Stimulated activated CD8-positive, alpha-beta memory T cell treated with anti-CD3 and anti-CD28 coated beads, Interleukin-7, amount 100 ng/mL, for 4 hours (primary cell): ENCODE results near the gene ZNF385D.
"Not testable (repeated sequence)": the region's sequence is repeated elsewhere in the genome, so short reads cannot be mapped to it uniquely, and the experiment has no call there.

Experiments used
- DNase-seq, 2 donors: peaks; one replicate each; pipeline ENCODE4 v3.0.0-alpha.2; 2020; ENCODE audit warnings: low read depth in 2 of 2

The ZNF385D gene

DNA sequence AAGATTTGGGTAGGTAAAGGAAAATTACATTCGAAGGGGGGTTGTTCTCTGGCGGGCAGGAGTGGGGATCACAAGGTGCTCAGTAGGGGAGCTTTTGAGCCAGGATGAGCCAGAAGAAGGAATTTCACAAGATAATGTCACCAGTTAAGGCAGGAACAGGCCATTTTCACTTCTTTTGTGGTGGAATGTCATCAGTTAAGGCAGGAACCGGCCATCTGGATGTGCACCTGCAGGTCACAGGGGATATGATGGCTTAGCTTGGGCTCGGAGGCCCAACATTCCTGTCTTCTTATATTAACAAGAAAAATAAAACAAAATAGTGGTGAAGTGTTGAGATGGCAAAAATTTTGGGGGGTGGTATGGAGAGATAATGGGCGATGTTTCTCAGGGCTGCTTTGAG lies 373.0 kb downstream of the ZNF385D start:
- not testable (repeated sequence) for DNase-seq

DNA sequence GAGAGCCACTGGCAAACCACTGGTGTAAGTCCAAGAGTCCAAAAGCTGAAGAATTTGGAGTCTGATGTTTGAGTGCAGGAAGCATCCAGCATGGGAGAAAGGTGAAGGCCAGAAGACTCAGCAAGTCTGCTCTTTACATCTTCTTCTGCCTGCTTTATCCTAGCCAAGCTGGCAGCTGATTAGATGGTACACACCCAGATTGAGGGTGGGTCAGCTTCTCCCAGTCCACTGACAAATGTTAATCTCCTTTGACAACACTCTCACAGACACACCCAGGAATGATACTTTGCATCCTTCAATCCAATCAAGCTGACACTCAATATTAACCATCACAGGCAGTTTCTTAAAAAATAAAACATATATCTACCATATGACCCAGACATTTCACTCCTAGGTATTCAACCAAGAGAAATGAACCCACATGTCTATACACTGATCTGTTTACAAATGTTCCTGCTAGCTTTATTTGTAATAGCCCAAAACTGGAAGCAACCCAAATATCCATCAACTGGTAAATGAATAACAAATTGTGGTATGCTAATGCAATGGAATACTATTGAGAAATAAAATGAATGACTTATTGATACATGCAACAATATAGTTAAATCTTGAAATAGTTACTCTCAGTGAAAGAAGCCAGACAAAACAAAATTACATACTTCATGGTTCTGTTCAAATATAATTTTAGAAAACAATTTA lies 373.8 kb downstream of the ZNF385D start:
- no peak for DNase-seq

DNA sequence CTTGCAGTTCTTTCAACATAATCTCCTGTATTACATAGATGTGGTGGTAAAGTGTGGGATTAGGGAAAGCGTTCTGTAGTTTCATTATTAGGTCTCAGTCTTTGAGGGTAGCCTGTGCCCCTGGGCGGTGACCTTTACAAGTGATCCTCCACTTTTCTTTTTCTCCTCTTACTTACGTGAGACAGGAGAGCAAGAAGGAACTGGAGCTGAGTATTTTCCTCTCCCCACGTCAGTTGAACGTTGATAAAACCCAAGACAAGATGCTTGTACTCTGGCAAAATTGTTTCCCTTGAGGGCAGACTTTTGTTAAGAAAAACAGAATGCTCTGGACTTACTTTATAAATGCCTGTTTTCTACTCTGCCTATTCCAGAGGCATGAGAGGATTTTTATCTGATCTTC lies 378.7 kb downstream of the ZNF385D start:
- DNase-seq = no peak
